Jurkat, Clone E6-1 (cell line): Measurements from ENCODE around the gene PPP2R5E. TPM values are rescaled to one million over a fixed set of nuclear protein-coding genes. Genes with fewer than 3 reads are reported as not detected.
A peak's percentile ranks its signal among the peaks of the same experiment; 100 is the strongest.
"Not testable (repeated sequence)": the region's sequence is repeated elsewhere in the genome, so short reads cannot be mapped to it uniquely, and the experiment has no call there.

Experiments used
- DNase-seq: peaks from one replicate; pipeline ENCODE4 v3.0.0-alpha.2; 2011; ENCODE audit warnings: low read depth, low spot score
- H3K4me3 ChIP-seq: 2 replicates; pipeline ENCODE4 v1.5.1; 2011; ENCODE audit warnings: mild to moderate bottlenecking, low read length, control low read depth, moderate library complexity
- polyA plus RNA-seq: library from polyadenylated mRNA; unstranded; fragments of >200 nt; gene quantifications from one replicate; pipeline ENCODE4 v1.2.1, GENCODE V29; 2012; ENCODE audit warnings: missing spikeins; ENCODE audit not compliant: insufficient read length, insufficient read depth

Gene PPP2R5E
- 24.0 TPM for polyA plus RNA-seq

DNA sequence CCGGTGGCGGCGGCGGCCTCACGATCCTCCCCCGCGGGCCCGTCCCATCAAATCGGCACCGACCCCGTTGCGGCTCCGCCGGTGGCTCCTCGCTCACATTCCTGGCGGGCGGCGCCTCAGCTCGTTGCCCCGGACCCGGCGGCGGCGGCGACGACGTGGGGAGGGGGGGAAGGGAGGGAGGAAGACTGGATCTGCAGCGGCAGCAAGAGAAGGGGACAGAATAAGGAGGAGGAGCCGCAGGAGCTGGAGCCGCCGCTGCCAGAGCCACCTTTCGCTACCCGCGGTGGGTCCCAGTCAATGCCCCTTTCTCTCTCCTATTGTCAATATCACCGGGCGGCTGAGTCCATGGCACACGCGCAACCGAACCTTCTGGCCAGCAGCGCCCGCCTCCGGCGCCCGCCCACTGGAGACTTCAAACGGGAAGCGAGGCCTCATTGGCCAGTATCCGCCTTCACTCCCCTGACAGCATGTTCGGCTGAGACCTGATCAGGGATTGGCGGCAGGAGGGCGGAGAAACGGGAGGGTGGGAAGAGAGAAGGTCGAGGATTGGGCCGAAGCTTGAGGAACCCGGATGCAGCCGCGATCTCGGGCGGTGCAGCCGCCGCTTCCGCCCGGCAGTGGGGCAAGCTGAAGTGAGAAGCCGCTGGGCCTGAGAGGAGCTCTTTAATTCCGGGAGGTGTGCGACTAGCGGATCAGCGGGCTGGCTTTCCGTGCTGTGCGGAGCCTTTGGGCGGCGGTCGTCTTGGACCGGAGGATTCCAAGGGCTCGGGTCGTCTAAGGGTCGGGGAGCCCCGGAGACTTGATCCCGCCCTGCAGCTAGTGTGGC, at the start of gene PPP2R5E:
PPP2R5E (minus strand) TSS at position 378 of the 826 bp plus-strand sequence. CDS start 3,692 bp downstream, outside the sequence.
- DNase-seq = peak; percentile 98

DNA sequence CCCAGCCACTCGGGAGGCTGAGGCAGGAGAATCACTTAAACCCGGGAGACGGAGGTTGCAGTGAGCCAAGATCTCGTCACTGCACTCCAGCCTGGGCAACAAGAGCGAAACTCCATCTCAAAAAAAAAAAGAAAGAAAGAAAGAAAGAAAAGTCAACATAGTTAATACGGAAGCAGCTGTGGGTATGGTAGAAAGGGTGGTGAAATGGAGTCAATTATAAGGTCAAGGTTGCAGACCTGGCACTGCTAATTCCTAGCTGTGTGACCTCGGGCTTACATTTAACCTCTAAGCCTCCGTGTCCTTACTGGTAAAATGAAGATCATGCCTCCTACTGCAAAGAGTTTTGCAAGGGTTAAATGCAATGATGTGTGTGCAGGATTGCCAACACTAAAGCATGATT, 39.9 kb upstream of the PPP2R5E start:
- not testable (repeated sequence) for H3K4me3 ChIP-seq, DNase-seq

More for the DNA sequence above, at the start of gene PPP2R5E:
- H3K4me3 ChIP-seq = peak within 1 kb of the TSS; percentile 90

DNA sequence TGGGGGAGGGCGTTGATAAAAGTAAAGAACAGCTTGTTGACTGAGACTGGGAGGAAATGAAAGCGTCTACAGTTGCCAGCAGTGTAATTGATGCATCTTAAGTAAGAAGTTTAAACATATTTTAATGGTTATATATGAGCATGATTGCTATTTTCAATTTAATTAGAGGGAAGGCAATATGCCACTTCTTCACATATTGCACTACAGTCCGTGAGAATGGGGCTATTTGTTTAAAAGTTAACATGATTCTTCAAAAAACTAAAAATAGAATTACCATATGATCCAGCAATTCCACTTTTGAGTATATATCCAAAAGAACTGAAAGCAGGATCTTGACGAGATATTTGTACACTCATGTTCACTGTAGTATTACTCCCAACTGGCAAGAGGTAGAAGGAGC, 38.3 kb upstream of the PPP2R5E start:
- H3K4me3 ChIP-seq = no peak overlapping the region
- DNase-seq = no peak

DNA sequence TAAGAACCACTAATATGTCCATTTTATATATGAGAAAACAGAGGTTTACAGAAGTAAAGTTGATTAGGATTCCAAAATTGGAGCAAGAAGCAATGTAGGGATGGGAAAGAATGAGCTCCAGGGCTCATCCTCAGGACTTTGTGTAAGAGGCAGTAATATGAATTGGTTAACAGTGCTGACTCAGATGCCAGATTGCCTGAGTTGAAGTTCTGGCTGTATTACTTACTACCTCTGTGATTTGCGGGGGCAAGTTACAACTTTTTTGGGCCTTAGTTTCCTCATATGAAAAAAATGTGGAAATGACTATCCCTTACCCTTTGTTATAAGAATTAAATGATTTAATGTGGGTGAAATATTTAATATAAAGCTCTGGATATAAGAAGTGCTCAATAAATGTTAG, 35.1 kb upstream of the PPP2R5E start:
- DNase-seq = no peak
- H3K4me3 ChIP-seq = no peak overlapping the region

DNA sequence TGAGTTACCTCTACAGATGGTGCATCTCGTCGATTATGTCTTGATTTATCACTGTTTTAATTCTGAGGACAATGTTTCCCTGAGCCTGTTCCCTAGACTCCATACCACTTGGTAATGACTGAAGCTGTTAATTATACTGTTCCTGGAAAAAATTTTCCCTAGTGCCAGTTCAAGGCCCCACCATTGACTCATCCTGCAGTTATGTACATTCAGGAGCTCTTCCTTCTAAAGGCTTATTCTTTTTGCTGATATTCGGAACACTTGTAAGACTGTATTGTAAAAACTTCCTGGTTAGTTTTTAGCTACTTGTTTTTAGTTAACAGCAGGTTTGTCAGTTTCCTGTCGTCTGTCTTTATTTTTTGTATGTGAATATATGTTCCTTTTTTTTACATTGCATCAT, 30.4 kb upstream of the PPP2R5E start:
- H3K4me3 ChIP-seq = no peak overlapping the region

GRCh38 chr14:63565448-63565847, 22.3 kb upstream of the PPP2R5E start:
- no peak for DNase-seq

More for the DNA sequence above, 30.4 kb upstream of the PPP2R5E start:
- DNase-seq = no peak

DNA sequence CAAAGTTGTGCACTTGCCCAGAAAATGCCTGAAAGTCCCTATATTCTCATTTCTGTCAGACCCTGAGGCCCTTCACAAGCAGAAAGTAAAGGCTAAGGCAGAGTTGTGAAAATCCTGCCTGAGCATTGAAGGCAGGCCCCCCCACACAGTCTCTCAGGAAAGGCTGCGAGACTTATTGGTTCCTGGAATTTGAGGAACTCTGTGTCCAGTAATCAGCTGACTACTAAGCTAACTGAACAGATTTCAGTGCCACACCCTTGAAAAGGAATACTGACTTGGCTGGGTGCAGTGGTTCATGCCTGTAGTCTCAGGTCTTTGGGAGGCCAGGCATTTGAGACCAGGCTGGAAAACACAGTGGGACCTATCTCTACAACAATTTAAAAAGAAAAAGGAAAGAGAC, 21.1 kb upstream of the PPP2R5E start:
- no peak for DNase-seq
- no peak overlapping the region for H3K4me3 ChIP-seq

More at GRCh38 chr14:63565448-63565847, 22.3 kb upstream of the PPP2R5E start:
- H3K4me3 ChIP-seq = no peak overlapping the region

GRCh38 chr14:63563370-63564026, 20.3 kb upstream of the PPP2R5E start:
- H3K4me3 ChIP-seq = no peak overlapping the region
- DNase-seq = no peak

DNA sequence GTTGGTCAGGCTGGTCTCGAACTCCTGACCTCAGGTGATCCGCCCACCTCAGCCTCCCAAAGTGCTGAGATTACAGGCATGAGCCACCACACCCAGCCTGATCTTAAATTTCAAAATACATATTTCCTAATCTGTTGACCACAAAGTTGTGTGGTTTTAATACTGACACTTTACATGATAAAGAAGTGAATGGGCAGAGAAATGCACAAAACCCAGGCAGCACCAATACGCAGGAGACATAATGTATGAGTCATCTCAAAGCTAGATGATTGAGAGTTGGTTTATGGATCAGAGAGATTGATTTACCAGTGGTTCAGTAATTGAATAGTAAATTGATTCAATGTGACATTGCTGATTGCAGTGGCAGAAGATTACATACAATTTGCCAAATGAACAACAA, 19.2 kb upstream of the PPP2R5E start:
- no peak overlapping the region for H3K4me3 ChIP-seq
- DNase-seq = no peak

- no peak overlapping the region for H3K4me3 ChIP-seq
- no peak for DNase-seq
Measured at GRCh38 chr14:63555572-63555971, 12.4 kb upstream of the PPP2R5E start.

GRCh38 chr14:63551332-63551731, 8.2 kb upstream of the PPP2R5E start:
- no peak for DNase-seq
- no peak overlapping the region for H3K4me3 ChIP-seq

DNA sequence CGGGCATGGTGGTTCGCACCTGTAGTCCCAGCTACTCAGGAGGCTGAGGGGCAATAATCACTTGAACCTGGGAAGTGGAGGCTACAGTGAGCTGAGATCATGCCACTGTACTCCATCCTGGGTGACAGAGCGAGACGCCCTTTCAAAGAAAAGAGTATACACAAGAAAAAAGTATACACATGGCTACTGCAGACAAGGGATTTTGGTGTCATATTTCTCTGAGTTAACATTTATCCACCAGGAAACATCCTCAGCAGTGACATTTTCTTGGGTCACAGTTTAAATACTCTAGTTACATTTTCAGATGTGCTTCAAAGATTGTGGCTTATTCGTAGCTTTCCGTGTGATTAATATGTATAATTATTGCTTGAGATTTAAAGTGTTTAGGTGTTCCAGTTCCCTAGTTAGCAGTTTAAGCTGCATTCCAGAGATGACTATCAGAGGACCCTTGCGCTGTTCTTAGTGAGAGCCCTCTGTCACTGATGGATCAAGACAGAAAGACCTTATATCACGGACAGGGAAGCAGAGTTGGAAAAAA, 4.7 kb upstream of the PPP2R5E start:
- no peak overlapping the region for H3K4me3 ChIP-seq
- no peak for DNase-seq

GRCh38 chr14:63545431-63545830, 2.3 kb upstream of the PPP2R5E start:
- H3K4me3 ChIP-seq = no peak overlapping the region
- DNase-seq = no peak

GRCh38 chr14:63544591-63545299, 1.6 kb upstream of the PPP2R5E start:
- no peak overlapping the region for H3K4me3 ChIP-seq
- no peak for DNase-seq

DNA sequence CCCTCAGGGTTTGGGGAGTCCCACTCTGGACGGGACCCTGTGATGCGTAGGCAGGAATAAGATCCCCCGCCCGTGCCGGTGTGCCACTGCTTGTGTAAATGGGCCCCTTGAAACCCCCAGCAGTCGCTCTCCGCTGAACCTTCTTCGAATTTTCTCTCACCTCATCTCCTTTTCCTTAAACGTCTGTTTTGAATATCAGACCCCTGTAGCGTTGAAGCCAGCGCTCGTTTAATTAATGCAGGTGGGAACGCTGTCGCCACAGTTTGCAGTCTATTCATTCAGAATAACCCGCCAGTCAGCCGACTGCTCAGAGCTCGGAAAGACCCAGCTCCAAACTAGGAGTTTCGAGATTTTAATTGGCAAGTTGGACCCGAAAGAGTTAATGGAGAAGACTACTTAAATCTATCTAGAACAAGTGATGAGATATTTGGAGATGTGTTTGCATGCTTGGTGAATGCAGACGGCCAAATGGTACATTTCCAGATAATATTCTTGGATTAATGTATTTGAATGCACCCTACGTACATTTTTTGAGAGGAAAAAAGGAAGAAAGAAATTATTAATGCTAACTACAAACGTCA, 739 bp upstream of the PPP2R5E start:
- no peak for DNase-seq
- peak overlapping the region; percentile 90 for H3K4me3 ChIP-seq

DNA sequence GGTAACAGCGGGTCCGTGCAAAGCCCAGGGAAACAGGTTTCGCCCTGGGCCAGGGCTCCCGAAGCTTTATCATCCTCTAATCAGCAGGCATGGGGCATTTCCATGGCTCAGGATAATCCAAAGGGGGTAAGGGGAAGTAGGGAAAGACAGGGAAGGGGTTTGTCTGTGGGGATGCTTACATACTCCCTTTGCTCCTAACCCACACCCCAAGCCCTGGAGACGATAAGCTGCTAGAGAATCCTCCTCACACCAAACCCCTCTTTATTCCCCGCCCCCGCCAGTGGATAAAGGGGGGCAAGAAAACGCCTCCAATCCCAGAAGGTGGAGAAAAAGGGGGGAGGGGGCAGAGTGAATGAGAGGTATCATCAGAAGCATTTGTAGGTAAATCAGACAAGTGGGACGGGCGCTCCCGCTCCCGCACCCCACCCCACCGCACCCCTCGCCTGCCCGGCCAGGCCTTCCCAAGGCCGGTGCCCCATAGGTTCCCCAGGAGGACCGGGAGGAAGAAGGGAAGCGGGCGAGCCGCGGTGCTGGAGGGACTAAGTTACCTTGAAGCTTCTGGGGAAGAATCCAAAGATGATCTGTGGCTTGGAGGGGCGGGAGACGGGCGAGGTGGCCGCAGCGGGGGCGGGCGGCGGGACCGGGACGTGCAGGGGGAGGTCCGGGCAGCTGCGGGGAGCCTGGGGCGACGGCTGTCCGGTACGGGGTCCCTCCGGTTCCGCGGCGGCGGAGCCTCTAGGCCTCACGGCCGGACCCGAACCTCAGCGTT, 762 bp downstream of the PPP2R5E start:
- DNase-seq = no peak
- H3K4me3 ChIP-seq = peak overlapping the region; percentile 90

- H3K4me3 ChIP-seq = no peak overlapping the region
- DNase-seq = no peak
Measured at GRCh38 chr14:63535918-63536317, 7.3 kb downstream of the PPP2R5E start.

DNA sequence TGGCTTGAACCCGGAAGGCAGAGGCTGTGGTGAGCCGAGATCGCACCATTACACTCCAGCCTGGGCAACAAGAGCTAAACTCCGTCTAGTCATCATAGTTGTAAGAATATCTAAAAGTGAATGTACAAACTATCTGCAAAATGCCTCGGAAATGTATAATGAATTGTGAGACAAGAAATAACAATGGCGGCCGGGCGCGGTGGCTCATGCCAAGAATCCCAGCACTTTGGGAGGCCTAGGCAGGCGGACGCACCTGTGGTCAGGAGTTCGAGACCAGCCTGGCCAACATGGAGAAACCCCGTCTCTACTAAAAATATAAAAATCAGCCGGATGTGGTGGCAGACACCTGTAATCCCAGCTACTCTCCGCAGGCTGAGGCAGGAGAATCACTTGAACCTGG, 9.7 kb downstream of the PPP2R5E start:
- no peak for DNase-seq
- no peak overlapping the region for H3K4me3 ChIP-seq
